ENCODE data around the gene FANCE. TPM values are rescaled to one million over a fixed set of nuclear protein-coding genes. Genes with fewer than 3 reads are reported as not detected.

Gene FANCE
- total RNA-seq, 1 experiment from 2014 or later: 10.4 TPM

GRCh38 chr6:35406711-35407485, 45.2 kb upstream of the FANCE start:
- Mint-ChIP-seq H3K4me1 (ENCODE audit: low read depth, unreplicated experiment) (peaks cover 20% of the 10 kb centered on the region), H3K9me3 (ENCODE audit: low read depth, unreplicated experiment) (no peaks in the 10 kb centered on the region), H3K36me3 (ENCODE audit: insufficient read depth, unreplicated experiment) (no peaks in the 10 kb centered on the region), H3K27ac (ENCODE audit: unreplicated experiment) (no peak overlapping the region), H3K4me3 (ENCODE audit: low read depth, unreplicated experiment) (no peak overlapping the region), H3K27me3 (ENCODE audit: unreplicated experiment) (no peaks in the 10 kb centered on the region)
- DNase-seq: no peak
- no peak for TF ChIP-seq CTCF (IDR thresholded peaks at IDR 0.05; ENCODE audit: unreplicated experiment)
- intact Hi-C loops (cut with micrococcal nuclease; ENCODE audit: unreplicated experiment): no loop called here
- BruUV-seq (replicated peaks): no TSS peak
- CTCF ChIA-PET: interaction anchor here (1.2 kb wide), 1 partner anchor 8 kb away, joined by 5 read pairs; no protein-coding TSS in a partner anchor

GRCh38 chr6:35409245-35409644, 42.9 kb upstream of the FANCE start:
- CTCF ChIA-PET: interaction anchor here (1.0 kb wide), 1 partner anchor 9 kb away, joined by 3 read pairs; no protein-coding TSS in a partner anchor
- Mint-ChIP-seq H3K4me3 (ENCODE audit: low read depth, unreplicated experiment) (no peak overlapping the region), H3K4me1 (ENCODE audit: low read depth, unreplicated experiment) (no peaks in the 10 kb centered on the region), H3K27ac (ENCODE audit: unreplicated experiment) (no peak overlapping the region), H3K36me3 (ENCODE audit: insufficient read depth, unreplicated experiment) (no peaks in the 10 kb centered on the region), H3K9me3 (ENCODE audit: low read depth, unreplicated experiment) (no peaks in the 10 kb centered on the region), H3K27me3 (ENCODE audit: unreplicated experiment) (no peaks in the 10 kb centered on the region)
- BruUV-seq (replicated peaks): no TSS peak
- no peak for TF ChIP-seq CTCF (IDR thresholded peaks at IDR 0.05; ENCODE audit: unreplicated experiment)
- intact Hi-C loops (cut with micrococcal nuclease; ENCODE audit: unreplicated experiment): no loop called here
- DNase-seq: no peak

GRCh38 chr6:35410131-35410530, 42.0 kb upstream of the FANCE start:
- TF ChIP-seq CTCF (IDR thresholded peaks at IDR 0.05; ENCODE audit: unreplicated experiment): no peak
- H3K36me3 Mint-ChIP-seq (ENCODE audit: insufficient read depth, unreplicated experiment): no peaks in the 10 kb centered on the region
- no peak overlapping the region for H3K4me3 Mint-ChIP-seq (ENCODE audit: low read depth, unreplicated experiment)
- no peaks in the 10 kb centered on the region for H3K9me3 Mint-ChIP-seq (ENCODE audit: low read depth, unreplicated experiment)
- H3K27ac Mint-ChIP-seq (ENCODE audit: unreplicated experiment): no peak overlapping the region
- intact Hi-C loops (cut with micrococcal nuclease; ENCODE audit: unreplicated experiment): no loop called here
- no peak for DNase-seq
- CTCF ChIA-PET: interaction anchor here (1.2 kb wide), 1 partner anchor 10 kb away, joined by 3 read pairs; no protein-coding TSS in a partner anchor
- H3K27me3 Mint-ChIP-seq (ENCODE audit: unreplicated experiment): no peaks in the 10 kb centered on the region
- BruUV-seq (replicated peaks): no TSS peak
- peaks cover 6% of the 10 kb centered on the region for H3K4me1 Mint-ChIP-seq (ENCODE audit: low read depth, unreplicated experiment)

- BruUV-seq (replicated peaks): no TSS peak
- H3K27ac Mint-ChIP-seq (ENCODE audit: unreplicated experiment): no peak overlapping the region
- H3K4me1 Mint-ChIP-seq (ENCODE audit: low read depth, unreplicated experiment): peaks cover 13% of the 10 kb centered on the region
- H3K4me3 Mint-ChIP-seq (ENCODE audit: low read depth, unreplicated experiment): no peak overlapping the region
- H3K9me3 Mint-ChIP-seq (ENCODE audit: low read depth, unreplicated experiment): no peaks in the 10 kb centered on the region
- no peaks in the 10 kb centered on the region for H3K27me3 Mint-ChIP-seq (ENCODE audit: unreplicated experiment)
- TF ChIP-seq CTCF (IDR thresholded peaks at IDR 0.05; ENCODE audit: unreplicated experiment): no peak
- DNase-seq: no peak
- CTCF ChIA-PET: interaction anchor here (1.2 kb wide), 1 partner anchor 9 kb away, joined by 3 read pairs; no protein-coding TSS in a partner anchor
- H3K36me3 Mint-ChIP-seq (ENCODE audit: insufficient read depth, unreplicated experiment): no peaks in the 10 kb centered on the region
- intact Hi-C loops (cut with micrococcal nuclease; ENCODE audit: unreplicated experiment): no loop called here
Measured at GRCh38 chr6:35411066-35411465, 41.1 kb upstream of the FANCE start.

All from Calu3 (cell line).